Measurements from ENCODE around the gene UQCRH.
"Not testable (repeated sequence)": the region's sequence is repeated elsewhere in the genome, so short reads cannot be mapped to it uniquely, and the experiment has no call there.

UQCRH gene

GRCh38 chr1:46344481-46344880 lies 41.0 kb downstream of the UQCRH start:
- H3K4me3 ChIP-seq (ENCODE audit: low read depth, low read length), result no peak overlapping the region
- DNase-seq (ENCODE audit: low read depth), result no peak
- TF ChIP-seq CTCF (IDR thresholded peaks at IDR 0.05; ENCODE audit: control insufficient read depth, extremely low read depth, insufficient read depth), result no peak

- H3K4me3 ChIP-seq (ENCODE audit: low read depth, low read length), result no peak overlapping the region
- no peak for DNase-seq (ENCODE audit: low read depth)
- no peak for TF ChIP-seq CTCF (IDR thresholded peaks at IDR 0.05; ENCODE audit: control insufficient read depth, extremely low read depth, insufficient read depth)
These were observed 41.8 kb downstream of the UQCRH start for GRCh38 chr1:46345281-46345680.

- H3K4me3 ChIP-seq (ENCODE audit: low read depth, low read length), result no peak overlapping the region
- no peak for DNase-seq (ENCODE audit: low read depth)
- TF ChIP-seq CTCF (IDR thresholded peaks at IDR 0.05; ENCODE audit: control insufficient read depth, extremely low read depth, insufficient read depth), result no peak
These were observed 48.9 kb downstream of the UQCRH start for GRCh38 chr1:46352363-46352762.

GRCh38 chr1:46355920-46356319 lies 52.4 kb downstream of the UQCRH start:
- not testable (repeated sequence) for DNase-seq (ENCODE audit: low read depth); H3K4me3 ChIP-seq (ENCODE audit: low read depth, low read length)

- TF ChIP-seq CTCF (IDR thresholded peaks at IDR 0.05; ENCODE audit: control insufficient read depth, extremely low read depth, insufficient read depth), result no peak
- DNase-seq (ENCODE audit: low read depth), result no peak
- H3K4me3 ChIP-seq (ENCODE audit: low read depth, low read length), result no peak overlapping the region
These were observed 58.7 kb downstream of the UQCRH start for GRCh38 chr1:46362158-46362557.

- TF ChIP-seq CTCF (IDR thresholded peaks at IDR 0.05; ENCODE audit: control insufficient read depth, extremely low read depth, insufficient read depth), result no peak
- no peak overlapping the region for H3K4me3 ChIP-seq (ENCODE audit: low read depth, low read length)
- no peak for DNase-seq (ENCODE audit: low read depth)
These were observed 59.6 kb downstream of the UQCRH start for GRCh38 chr1:46363121-46363520.

DNA sequence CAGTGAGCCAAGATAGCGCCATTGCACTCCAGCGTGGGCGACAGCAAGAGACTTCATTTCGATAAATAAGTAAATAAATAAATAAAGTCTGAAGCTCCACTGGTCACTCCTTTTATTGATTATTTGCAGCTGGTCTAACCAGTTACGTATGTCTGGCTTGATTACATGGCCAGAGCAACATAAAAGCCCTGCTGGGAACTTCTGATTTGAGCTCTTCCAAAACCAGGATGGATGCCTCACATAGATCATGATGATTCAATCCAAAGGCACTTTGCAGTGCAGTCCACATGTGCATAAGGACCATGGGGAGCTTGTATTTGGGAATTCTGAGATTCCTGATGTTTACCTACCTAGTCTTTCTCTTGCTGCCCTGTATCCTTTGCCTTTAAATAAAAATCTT lies 61.1 kb downstream of the UQCRH start:
- no peak for TF ChIP-seq CTCF (IDR thresholded peaks at IDR 0.05; ENCODE audit: control insufficient read depth, extremely low read depth, insufficient read depth)

DNA sequence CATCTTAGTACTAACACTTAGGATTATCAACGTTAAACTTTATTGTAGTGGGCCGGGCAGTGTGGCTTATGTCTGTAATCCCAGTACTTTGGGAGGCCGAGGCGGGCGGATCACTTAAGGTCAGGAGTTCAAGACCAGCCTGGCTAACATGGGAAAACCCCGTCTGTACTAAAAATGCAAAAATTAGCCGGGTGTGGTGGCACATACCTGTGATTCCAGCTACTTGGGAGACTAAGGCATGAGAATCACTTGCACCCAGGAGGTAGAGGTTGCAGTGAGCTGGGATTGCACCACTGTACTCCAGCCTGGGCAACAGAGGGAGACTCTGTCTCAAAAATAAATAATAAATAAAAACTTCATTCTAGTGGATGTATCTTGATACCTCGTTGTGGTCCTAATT lies 62.3 kb downstream of the UQCRH start:
- not testable (repeated sequence) for DNase-seq (ENCODE audit: low read depth); H3K4me3 ChIP-seq (ENCODE audit: low read depth, low read length)

More for the DNA sequence above, 61.1 kb downstream of the UQCRH start:
- DNase-seq (ENCODE audit: low read depth), result peak; percentile 52
- no peak overlapping the region; the same call in 1 of the 2 replicates for H3K4me3 ChIP-seq (ENCODE audit: low read depth, low read length)

Measured in LNCaP clone FGC (cell line).